ENCODE measurements around the gene EEF1AKMT1. TPM values are rescaled to one million over a fixed set of nuclear protein-coding genes. Genes with fewer than 3 reads are reported as not detected.

The EEF1AKMT1 gene
- total RNA-seq, 4 donors from 2014 or later, result 1.4 to 3.6 (median 2.2) TPM; not detected in 1

DNA sequence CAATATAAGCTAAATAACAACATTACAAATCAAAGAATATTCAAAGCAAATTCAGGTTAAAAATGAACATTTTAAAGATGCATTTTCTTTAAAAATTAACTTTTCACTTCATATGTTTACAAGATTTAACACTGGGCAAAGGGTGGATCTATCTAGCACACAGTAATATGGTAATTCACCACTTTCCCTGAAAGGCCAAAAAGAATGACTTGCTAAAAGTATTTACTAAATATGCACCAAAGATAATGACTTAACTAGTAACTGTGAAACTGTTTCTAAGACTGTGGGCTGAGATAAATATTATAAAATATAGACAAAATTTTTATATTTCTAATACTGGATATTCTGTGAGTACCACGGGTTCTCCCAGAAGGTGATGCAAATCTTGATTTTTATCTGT, 4.5 kb upstream of the EEF1AKMT1 start:
- Histone ChIP-seq H3K36me3 (peaks cover 0 to 12% (median 0%) of the 10 kb centered on the region in 3 donors), H3K4me1 (no peaks in the 10 kb centered on the region), H3K27ac (no peak overlapping the region), H3K9me3 (no peaks in the 10 kb centered on the region), H3K4me3 (no peak overlapping the region), H3K27me3 (no peaks in the 10 kb centered on the region)
- DNase-seq, result no peak
- TF ChIP-seq POLR2A (IDR thresholded peaks at IDR 0.05), result no peak
- TF ChIP-seq, protein P1, sequence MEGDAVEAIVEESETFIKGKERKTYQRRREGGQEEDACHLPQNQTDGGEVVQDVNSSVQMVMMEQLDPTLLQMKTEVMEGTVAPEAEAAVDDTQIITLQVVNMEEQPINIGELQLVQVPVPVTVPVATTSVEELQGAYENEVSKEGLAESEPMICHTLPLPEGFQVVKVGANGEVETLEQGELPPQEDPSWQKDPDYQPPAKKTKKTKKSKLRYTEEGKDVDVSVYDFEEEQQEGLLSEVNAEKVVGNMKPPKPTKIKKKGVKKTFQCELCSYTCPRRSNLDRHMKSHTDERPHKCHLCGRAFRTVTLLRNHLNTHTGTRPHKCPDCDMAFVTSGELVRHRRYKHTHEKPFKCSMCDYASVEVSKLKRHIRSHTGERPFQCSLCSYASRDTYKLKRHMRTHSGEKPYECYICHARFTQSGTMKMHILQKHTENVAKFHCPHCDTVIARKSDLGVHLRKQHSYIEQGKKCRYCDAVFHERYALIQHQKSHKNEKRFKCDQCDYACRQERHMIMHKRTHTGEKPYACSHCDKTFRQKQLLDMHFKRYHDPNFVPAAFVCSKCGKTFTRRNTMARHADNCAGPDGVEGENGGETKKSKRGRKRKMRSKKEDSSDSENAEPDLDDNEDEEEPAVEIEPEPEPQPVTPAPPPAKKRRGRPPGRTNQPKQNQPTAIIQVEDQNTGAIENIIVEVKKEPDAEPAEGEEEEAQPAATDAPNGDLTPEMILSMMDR (IDR thresholded peaks at IDR 0.05), result no peak

DNA sequence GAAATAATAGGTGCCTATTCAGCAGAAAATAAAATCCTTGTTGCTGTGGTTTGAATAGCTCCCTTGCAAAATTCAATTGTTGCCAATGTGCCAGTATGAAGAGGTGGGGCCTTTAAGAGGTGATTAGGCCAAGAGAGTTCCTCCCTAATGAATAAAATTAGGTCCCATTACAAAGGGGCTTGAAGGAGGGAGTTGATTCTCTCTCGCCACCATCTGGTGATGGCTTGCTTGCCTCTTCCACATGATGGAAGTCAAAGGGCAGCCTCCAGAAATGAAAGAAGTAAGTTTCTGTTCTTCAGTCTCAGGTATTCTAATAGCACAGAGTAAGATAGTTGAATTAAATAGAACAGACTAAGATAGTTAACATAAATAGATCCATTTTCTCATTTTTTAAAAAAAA, 3.0 kb upstream of the EEF1AKMT1 start:
- no peak overlapping the region for H3K4me3 ChIP-seq
- TF ChIP-seq POLR2A (IDR thresholded peaks at IDR 0.05), result no peak
- TF ChIP-seq, protein P1 (IDR thresholded peaks at IDR 0.05), result no peak
- H3K27ac ChIP-seq, result no peak overlapping the region

GRCh38 chr13:20775961-20776360, 2.2 kb upstream of the EEF1AKMT1 start:
- no peaks in the 10 kb centered on the region for H3K36me3 ChIP-seq
- no peak overlapping the region for H3K27ac ChIP-seq
- H3K4me3 ChIP-seq, result no peak overlapping the region
- no peak for TF ChIP-seq POLR2A (IDR thresholded peaks at IDR 0.05)
- TF ChIP-seq, protein P1 (IDR thresholded peaks at IDR 0.05), result no peak
- H3K4me1 ChIP-seq, result peaks cover 0 to 5% (median 0%) of the 10 kb centered on the region in 4 donors
- no peaks in the 10 kb centered on the region for H3K27me3 ChIP-seq
- no peaks in the 10 kb centered on the region for H3K9me3 ChIP-seq
- DNase-seq, result no peak

More for the DNA sequence above, 3.0 kb upstream of the EEF1AKMT1 start:
- no peaks in the 10 kb centered on the region for H3K9me3 ChIP-seq
- no peak for DNase-seq
- no peaks in the 10 kb centered on the region for H3K27me3 ChIP-seq
- H3K4me1 ChIP-seq, result peaks cover 0 to 5% (median 0%) of the 10 kb centered on the region in 4 donors
- H3K36me3 ChIP-seq, result no peaks in the 10 kb centered on the region

DNA sequence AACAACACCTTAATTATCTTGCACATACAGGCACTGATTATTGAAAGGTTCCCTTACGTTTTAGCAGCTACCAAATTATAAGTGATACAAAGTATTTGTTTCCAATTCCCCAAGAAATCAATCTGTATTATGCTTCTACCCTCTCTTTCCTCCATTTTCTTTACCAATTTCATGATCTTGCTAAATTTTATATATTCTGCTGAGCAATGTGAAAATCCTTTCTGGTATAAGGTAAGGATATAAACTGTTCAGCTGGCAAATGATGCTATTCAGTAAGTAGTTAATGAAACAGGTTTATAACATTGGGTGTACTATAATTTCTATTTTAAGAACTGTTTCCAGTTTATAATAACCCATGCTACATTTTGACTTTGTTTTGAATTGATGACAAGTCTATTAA, 985 bp upstream of the EEF1AKMT1 start:
- Histone ChIP-seq H3K4me3 (no peak overlapping the region), H3K4me1 (peaks cover 0 to 5% (median 0%) of the 10 kb centered on the region in 4 donors), H3K9me3 (no peaks in the 10 kb centered on the region), H3K36me3 (no peaks in the 10 kb centered on the region), H3K27me3 (no peaks in the 10 kb centered on the region), H3K27ac (no peak overlapping the region)
- TF ChIP-seq, protein P1 (IDR thresholded peaks at IDR 0.05), result no peak
- no peak for TF ChIP-seq POLR2A (IDR thresholded peaks at IDR 0.05)
- DNase-seq, result no peak

DNA sequence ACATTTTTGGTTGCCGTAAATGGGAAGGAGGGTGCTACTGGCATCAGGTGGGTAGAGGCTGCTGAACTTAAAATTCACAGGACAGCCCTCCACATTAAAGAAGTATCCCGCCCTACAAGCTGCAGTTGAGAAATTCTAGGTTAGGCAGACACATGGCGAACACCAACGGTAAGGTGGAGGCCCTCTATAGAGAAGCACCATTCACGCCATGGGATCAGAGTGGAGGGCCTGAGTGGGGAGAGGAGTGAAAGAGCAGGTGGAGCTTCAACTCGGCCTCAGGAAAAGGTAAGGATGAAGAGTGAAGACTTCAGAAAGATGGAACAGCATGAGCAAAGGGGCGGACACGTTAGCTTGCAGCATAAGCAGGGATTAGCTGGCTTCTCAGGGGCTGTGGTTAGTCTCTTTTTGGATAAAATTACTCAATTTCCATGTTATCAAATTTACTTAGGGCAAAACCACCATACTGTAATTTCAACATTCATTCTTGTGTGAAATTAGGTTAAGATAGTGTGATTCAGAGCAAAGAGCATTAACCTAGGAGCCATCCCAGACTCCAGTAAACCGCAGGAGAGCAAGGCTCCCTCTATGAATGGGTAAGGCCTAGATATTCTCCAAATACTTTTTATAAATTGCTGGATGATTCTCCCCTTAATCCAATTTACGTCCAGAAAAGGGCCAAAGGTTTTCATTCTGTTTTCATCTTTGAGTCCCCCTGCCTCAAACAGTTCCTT, 1.2 kb downstream of the EEF1AKMT1 start:
- Histone ChIP-seq H3K27me3 (no peaks in the 10 kb centered on the region), H3K36me3 (no peaks in the 10 kb centered on the region), H3K4me1 (peaks cover 0 to 5% (median 0%) of the 10 kb centered on the region in 4 donors), H3K27ac (peak overlapping the region; percentile 86 to 91 (median 90)), H3K9me3 (no peaks in the 10 kb centered on the region), H3K4me3 (peak overlapping the region; percentile 60 to 71 (median 66))
- TF ChIP-seq POLR2A (IDR thresholded peaks at IDR 0.05), result no peak
- TF ChIP-seq, protein P1 (IDR thresholded peaks at IDR 0.05), result no peak
- no peak for DNase-seq

All from Peyer's patch (tissue), 4 donors.